ENCODE measurements around the gene NMD3. TPM values are rescaled to one million over a fixed set of nuclear protein-coding genes. Genes with fewer than 3 reads are reported as not detected.

NMD3 gene
- total RNA-seq, 2 donors from 2014 or later, result 33.5 to 45.5 TPM

DNA sequence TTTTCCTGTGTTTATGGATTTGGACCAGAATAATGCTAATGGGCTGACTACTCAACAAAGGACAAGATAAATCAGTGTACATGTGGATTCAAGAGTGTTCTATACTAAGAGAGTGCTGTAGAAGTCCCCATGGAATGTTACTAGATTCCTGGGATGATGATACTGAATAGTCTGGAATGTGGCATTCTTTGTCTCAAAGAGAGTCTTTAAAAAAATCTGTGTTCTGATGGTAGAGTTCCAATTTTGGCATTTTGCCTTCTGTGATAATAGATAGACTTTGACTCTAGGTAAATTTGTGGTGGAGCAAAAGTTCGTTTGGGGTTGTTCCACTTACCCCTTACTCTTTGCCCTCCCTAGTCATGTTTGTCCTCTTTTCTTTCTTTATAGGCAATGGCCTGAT is 43.7 kb downstream of the NMD3 start:
- no peak for DNase-seq
- H3K4me1 ChIP-seq, result no peaks in the 10 kb centered on the region
- TF ChIP-seq, protein P1, sequence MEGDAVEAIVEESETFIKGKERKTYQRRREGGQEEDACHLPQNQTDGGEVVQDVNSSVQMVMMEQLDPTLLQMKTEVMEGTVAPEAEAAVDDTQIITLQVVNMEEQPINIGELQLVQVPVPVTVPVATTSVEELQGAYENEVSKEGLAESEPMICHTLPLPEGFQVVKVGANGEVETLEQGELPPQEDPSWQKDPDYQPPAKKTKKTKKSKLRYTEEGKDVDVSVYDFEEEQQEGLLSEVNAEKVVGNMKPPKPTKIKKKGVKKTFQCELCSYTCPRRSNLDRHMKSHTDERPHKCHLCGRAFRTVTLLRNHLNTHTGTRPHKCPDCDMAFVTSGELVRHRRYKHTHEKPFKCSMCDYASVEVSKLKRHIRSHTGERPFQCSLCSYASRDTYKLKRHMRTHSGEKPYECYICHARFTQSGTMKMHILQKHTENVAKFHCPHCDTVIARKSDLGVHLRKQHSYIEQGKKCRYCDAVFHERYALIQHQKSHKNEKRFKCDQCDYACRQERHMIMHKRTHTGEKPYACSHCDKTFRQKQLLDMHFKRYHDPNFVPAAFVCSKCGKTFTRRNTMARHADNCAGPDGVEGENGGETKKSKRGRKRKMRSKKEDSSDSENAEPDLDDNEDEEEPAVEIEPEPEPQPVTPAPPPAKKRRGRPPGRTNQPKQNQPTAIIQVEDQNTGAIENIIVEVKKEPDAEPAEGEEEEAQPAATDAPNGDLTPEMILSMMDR (IDR thresholded peaks at IDR 0.05), result no peak
- no peak overlapping the region for H3K27ac ChIP-seq
- no peak overlapping the region for H3K9ac ChIP-seq (ENCODE audit: low read depth in 2 of 2, low read length in 2 of 2)
- H3K27me3 ChIP-seq, result no peaks in the 10 kb centered on the region
- no peaks in the 10 kb centered on the region for H3K36me3 ChIP-seq
- H3K4me3 ChIP-seq, result no peak overlapping the region
- intact Hi-C loops (cut with DNase I), result no loop called here
- no peaks in the 10 kb centered on the region for H3K9me3 ChIP-seq

DNA sequence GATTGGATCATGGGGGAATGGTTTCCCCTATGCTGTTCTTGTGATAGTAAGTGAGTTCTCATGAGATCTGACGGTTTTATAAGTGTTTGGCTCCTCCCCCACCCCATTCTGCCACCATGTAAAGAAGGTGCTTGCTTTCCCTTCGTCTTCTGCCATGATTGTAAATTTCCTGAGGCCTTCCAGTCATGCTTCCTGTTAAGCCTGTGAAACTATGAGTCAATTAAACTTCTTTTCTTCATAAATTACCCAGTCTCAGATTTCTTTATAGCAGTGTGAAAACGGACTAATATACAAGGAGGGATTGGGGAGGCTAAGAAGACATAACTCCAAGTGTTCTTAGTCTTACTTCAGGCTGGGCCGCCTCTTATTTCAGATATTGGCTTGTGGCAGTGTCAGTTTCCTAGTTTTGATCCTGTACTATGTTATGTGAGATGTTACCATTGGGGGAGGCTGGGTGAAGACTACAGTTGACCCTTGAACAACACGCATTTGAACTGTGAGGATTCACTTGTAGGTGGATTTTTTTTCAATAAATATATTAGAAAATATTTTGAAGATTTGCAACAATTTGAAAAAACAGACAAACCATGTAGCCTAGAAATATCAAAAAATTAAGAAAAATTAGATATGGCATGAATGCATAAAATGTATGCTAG is 44.9 kb downstream of the NMD3 start:
- DNase-seq, result no peak
- TF ChIP-seq, protein P1 (IDR thresholded peaks at IDR 0.05), result no peak
- Histone ChIP-seq H3K4me3 (no peak overlapping the region), H3K9me3 (no peaks in the 10 kb centered on the region), H3K27me3 (no peaks in the 10 kb centered on the region), H3K4me1 (no peaks in the 10 kb centered on the region), H3K27ac (no peak overlapping the region), H3K36me3 (no peaks in the 10 kb centered on the region), H3K9ac (ENCODE audit: low read depth in 2 of 2, low read length in 2 of 2) (no peak overlapping the region)
- intact Hi-C loops (cut with DNase I), result no loop called here

GRCh38 chr3:161266731-161267150 is 45.6 kb downstream of the NMD3 start:
- Histone ChIP-seq H3K4me3 (no peak overlapping the region), H3K9me3 (no peaks in the 10 kb centered on the region), H3K27ac (no peak overlapping the region), H3K36me3 (no peaks in the 10 kb centered on the region), H3K4me1 (no peaks in the 10 kb centered on the region), H3K9ac (ENCODE audit: low read depth in 2 of 2, low read length in 2 of 2) (no peak overlapping the region), H3K27me3 (no peaks in the 10 kb centered on the region)
- intact Hi-C loops (cut with DNase I), result no loop called here
- no peak for DNase-seq
- TF ChIP-seq, protein P1 (IDR thresholded peaks at IDR 0.05), result no peak

- Histone ChIP-seq H3K27me3 (no peaks in the 10 kb centered on the region), H3K4me3 (no peak overlapping the region), H3K9me3 (no peaks in the 10 kb centered on the region), H3K4me1 (no peaks in the 10 kb centered on the region), H3K27ac (no peak overlapping the region), H3K9ac (ENCODE audit: low read depth in 2 of 2, low read length in 2 of 2) (no peak overlapping the region), H3K36me3 (no peaks in the 10 kb centered on the region)
- DNase-seq, result no peak
- intact Hi-C loops (cut with DNase I), result no loop called here
- TF ChIP-seq, protein P1 (IDR thresholded peaks at IDR 0.05), result no peak
Measured at GRCh38 chr3:161267646-161268045, 46.5 kb downstream of the NMD3 start.

- Histone ChIP-seq H3K9me3 (no peaks in the 10 kb centered on the region), H3K27me3 (no peaks in the 10 kb centered on the region), H3K4me3 (no peak overlapping the region), H3K27ac (no peak overlapping the region), H3K9ac (ENCODE audit: low read depth in 2 of 2, low read length in 2 of 2) (no peak overlapping the region), H3K4me1 (no peaks in the 10 kb centered on the region), H3K36me3 (no peaks in the 10 kb centered on the region)
- DNase-seq, result no peak
- intact Hi-C loops (cut with DNase I), result no loop called here
- TF ChIP-seq, protein P1 (IDR thresholded peaks at IDR 0.05), result no peak
Measured at GRCh38 chr3:161268601-161269000, 47.5 kb downstream of the NMD3 start.
